HG03039 (cell line): ENCODE data around the gene PI16.

Experiments used
- ATAC-seq: cut with Tn5 transposase; IDR thresholded peaks from one replicate; pipeline ENCODE4 v1.9.1; 2021; ENCODE audit warnings: mild to moderate bottlenecking, moderate library complexity; ENCODE audit not compliant: unreplicated experiment

The PI16 gene, protein sequence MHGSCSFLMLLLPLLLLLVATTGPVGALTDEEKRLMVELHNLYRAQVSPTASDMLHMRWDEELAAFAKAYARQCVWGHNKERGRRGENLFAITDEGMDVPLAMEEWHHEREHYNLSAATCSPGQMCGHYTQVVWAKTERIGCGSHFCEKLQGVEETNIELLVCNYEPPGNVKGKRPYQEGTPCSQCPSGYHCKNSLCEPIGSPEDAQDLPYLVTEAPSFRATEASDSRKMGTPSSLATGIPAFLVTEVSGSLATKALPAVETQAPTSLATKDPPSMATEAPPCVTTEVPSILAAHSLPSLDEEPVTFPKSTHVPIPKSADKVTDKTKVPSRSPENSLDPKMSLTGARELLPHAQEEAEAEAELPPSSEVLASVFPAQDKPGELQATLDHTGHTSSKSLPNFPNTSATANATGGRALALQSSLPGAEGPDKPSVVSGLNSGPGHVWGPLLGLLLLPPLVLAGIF

DNA sequence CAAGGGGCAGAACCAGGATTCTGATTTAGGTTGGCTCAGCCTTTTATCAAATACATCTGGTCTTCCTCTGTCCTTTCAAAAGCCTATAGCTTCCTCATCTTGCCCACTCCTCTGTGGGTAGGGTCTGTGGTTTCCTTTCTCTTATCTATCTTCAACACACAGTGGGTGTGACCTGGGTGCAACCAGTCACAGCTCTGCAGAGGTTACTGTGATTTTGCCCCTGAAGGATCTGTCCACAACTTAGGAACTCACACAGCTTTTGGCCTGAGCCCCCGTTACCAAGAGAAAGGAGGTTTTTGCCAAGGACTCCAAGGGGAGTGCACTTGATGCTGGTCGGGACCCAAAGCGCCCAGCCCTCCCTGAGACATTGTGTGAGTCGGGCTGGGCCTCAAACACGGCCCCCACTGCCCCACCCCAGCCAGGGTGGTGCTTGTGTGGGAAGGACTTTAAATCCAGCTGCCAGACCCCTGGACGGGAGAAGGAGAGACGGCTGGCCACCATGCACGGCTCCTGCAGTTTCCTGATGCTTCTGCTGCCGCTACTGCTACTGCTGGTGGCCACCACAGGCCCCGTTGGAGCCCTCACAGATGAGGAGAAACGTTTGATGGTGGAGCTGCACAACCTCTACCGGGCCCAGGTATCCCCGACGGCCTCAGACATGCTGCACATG, at the start of gene PI16:
TSS of gene PI16 (plus strand) at position 477 of the 670 bp plus-strand sequence. CDS start at position 500, 23 bp downstream.
- no peak for ATAC-seq

DNA sequence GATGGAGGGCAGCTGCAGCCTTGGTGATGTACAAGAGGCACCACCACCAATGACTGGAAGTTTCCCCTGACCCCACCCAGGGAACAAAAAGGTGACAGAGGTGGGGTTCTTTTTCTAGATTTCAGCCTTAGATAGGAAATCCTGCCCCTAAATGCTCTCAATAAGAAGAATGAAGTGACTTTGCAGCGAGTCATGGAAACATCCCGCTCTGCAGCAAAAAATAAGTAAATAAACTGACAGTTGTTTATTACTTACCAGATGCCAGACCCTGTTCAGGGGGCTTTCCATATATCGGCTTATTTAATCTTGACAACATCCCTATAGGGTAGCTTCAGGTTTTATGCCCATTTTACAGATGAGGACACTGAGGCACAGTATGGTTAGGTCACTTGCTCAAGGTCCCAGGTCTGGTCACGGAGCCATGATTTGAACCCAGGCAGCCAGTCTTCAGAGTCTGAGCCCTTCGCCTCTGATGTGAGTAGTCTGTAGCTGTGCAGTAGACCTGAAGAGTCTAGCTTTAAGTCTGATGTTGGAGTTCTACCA, 49.6 kb upstream of the PI16 start:
- ATAC-seq = no peak

DNA sequence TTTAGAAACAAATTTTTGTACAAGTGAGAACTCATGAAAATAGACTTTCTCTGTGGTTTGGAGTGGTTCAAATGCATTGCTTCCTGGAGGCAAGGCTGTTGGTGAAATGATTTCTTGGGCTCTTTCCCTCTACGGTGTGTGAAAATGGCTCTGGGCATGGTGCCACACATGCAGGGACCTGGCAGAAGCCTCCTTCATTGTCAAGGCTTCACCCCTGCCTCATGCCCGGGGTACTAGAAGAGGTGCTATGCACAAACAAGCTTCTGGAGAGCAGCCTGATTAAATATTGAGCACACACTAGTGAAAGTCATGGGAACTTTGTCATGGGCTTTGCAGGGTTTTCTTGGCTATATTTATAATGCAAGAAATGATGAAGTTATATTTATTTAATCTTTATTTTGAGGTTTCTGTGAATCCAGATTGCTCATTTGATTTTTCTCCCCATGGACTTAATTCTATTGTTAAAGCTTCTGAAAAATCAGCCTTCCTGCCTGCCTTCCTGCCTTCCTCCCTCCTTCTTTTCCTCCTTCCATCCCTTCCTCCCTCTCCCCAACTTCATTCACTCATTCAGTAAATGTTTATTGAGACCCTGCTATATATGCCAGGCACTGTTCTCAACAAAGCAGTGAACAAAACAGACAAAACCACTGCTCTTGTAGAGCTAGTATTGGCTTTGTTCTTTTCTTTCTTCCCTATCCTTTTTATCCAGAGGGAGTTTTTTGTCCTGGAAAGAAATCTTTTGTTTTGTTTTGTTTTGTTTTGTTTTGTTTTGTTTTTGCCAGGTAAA, 47.8 kb upstream of the PI16 start:
- ATAC-seq = no peak

DNA sequence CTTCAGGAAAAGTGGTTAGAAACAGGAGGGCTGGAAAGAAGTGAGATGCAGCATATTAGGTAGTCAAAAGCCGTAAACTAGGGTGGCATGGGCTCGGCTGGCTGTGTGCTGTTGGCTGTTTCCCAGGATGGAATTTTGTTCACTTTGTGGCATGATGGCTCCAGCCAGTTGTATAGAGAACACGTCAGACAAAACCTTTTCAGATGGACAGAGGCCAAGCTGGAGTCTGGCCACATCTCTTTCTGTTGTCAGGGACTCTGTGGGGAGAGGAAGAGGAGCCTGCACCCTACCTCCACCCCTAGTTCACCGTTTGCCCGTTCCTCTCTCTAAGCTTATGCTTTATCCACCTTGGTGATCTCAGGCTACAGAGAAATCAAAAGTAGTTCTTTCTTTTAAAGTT, 46.8 kb upstream of the PI16 start:
- no peak for ATAC-seq

DNA sequence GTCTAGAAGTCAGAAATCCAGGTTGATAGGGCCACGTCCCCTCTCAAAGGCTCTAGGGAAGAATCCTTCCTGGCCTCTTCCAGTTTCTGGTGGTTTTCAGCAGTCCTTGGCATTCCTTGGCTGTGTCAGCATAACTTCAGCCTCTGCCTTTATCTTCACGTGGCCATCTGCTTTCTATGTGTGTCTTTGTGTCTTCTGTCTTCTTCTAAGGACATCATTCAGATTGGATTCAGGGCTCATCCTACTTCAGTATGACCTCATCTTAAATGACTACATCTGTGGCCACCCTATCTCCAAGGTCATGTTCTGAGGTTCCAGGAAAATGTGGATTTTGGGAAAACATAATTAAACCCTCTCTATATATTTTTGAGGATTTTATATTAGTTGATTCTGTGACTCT, 45.8 kb upstream of the PI16 start:
- ATAC-seq = no peak

DNA sequence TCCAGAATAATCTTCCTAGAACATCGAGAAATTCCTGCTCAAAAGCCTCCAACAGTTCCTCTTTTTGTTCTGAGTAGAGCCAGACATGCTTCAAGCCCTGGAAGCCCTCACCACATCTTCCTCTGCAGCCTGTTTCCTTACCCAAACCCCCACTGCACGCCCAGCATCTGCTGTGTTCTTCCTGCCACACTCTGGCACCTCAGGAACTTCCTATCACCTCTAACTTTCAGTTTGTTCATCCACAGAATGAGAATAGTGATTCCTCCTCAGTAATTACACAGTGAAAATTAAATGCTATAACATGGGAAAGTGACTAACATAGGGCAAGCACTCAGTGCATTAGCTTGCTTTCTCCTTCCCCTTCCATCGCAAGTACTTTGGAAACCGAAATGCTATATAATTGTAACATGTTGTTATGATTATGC, 42.5 kb upstream of the PI16 start:
- ATAC-seq = no peak

DNA sequence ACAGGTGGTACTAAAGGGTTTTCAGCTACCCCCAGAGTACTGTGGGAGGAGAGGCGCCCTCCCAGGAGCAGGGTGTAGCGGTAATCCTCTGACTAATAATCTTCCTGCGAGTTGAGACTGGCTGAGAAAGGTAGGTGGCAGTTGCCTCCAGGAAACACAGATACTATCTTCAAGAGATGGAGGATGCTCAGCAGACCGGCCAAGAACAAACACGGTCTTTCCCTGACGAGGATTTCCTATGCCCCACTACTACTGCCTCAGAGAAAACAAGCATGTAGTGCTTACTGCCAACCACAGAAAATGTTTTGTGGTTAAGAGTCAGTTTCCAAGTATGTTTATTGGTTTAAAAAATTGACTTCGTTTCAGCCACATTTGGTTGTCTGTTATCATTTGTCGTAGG, 42.0 kb upstream of the PI16 start:
- peak; percentile 71 for ATAC-seq

DNA sequence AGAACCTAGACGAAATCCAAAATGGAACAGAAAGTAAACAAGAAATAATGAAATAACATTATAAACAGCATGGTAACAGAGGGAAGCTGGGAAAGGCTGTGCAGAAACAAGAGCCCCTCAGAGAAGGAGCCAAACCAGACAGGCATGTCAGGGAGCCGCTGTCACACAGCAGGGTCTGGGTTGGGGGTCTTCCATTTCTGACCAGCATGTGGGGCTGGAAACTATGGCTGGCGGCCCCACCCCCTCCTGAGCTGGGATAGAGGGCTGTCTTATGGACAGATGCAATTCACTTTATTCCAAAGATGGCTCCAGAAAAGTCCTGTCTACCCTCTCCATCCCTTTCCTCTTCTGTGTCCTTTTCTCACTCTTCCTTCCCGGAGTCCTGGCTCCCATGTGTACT, 41.5 kb upstream of the PI16 start:
- ATAC-seq = no peak

DNA sequence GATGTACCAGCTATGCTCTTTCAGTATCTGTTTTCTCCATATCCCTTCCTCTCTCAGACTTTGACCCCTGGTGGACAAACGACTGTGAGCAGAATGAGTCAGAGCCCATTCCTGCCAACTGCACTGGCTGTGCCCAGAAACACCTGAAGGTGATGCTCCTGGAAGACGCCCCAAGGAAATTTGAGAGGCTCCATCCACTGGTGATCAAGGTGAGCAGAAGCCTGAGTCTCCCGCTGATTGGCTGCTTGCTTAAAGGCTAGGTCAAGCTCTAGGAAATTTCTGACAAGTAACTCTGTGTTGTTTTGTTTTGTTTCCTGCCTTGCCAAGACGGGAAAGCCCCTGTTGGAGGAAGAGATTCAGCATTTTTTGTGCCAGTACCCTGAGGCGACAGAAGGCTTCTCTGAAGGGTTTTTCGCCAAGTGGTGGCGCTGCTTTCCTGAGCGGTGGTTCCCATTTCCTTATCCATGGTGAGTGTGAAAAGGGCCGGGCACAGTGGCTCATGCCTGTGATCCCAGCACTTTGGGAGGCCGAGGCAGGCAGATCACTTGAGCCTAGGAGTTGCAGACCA, 40.2 kb upstream of the PI16 start:
- ATAC-seq = no peak

DNA sequence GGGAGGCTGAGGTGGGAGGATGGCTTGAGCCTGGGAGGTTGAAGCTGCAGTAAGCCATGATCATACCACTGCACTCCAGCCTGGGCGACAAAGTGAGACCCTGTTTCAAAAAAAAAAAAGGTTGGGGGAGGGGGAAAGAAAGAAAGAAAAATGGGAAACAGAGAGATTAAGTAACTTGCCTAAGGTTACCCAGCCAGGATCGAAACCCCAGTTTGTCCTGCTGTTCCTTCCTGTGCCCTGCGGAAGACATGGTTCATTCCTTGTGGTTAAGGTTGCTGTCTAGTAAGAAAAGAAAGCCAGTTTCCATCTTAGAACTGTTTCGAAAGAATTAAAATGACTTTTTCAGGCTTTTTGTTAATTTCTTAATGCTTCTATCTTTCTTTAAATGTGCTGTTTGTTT, 38.9 kb upstream of the PI16 start:
- no peak for ATAC-seq

DNA sequence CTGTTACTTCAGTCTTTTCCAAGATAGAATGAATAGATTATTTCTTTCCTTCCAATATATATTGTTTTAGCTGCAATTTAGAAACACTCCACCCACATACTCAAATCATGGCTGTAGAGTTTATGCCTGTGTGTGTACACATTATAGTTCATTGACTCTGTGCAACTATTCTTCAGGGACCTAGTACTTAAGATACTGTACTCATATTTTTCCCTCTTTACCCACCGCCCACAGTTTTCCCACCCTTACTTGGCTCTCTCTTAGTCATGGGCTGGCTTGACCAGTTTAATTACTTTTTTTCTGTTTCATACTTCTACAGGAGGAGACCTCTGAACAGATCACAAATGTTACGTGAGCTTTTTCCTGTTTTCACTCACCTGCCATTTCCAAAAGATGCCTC, 38.4 kb upstream of the PI16 start:
- no peak for ATAC-seq

DNA sequence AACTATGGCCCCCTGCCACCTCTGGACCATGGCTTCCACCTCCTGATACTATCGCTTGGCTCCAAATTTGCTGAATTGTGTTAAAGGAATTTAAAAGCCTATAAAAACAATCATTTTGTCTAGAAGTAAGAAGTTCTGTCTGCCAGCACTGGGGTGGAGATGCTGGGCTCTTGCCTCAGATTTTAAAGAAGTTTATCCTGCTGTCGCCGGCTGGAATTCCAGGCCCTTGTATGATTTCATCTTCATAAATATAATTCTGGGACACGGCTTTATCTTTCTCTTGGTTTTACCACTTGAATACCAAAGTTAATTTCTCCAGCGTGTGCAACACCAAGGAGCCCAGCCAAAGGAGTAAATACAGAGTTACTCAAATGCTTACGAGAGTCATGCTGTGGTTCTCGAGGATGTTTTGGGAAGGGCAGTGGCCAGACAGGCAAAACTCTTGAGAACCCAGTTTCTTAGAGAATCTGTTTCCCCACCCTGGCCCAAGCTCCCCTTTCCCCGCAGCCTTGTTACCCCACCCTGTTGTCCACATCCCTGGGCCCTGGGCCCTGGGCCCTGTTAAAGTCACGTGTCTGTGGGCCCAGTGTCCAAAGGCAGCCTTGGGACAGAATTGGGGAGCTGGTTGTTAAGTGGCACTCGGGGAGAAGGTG, 36.9 kb upstream of the PI16 start:
- ATAC-seq = no peak

DNA sequence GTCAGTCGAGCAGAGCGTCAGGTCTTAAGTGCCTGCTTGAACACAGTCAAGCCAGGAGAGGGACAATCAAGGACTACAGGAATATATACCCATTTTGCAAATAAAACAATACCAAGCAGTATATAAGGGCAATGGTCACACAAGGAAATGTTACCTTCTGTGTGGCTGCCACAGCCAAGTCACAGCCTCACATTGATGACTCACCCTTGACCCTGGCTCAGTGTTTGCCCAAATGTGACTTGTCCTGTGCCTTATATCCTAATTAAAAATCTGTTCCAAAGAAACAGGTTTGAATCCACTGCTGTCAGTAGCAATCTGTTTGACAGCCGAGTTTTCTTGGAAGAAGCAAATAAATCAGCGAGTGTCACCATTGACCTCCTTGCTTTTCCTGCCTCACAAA, 34.5 kb upstream of the PI16 start:
- no peak for ATAC-seq

DNA sequence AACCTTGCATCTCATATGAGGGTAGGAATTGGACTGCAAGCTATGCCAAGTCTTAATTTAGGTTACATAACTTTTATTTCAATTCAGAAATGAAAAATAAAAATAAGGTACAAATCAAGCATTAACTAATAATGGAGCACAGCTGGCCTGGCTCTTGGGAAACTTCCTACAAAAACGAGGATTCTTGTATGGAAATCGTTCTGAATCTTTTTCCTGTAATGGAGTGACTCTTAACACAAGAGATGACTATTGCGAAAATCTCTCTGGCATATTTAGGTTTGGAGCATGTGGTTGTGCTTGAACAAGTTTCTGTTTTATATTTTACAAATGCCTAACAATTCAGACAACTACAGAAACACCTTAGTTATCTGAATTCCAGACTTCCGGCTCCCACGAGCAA, 34.0 kb upstream of the PI16 start:
- no peak for ATAC-seq

DNA sequence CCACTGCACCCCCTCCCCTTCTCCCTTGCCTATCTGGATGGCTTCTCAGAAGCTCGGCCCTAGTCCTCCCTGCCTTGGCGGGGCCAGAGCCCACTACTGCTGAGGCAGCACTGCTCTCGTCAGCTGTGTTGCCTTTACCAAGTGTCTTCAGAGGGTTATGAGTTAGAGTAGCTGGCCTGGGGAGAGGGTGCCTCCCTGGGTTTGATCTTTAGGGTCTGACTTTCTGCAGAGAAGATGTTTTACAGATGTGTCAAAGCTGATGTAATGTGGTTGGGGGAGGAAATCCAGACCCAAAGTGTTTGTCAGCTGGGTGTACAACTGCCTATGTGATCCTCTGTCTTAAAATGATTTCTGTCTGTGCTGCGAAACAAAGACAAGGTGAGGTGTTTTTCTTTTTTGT, 30.4 kb upstream of the PI16 start:
- ATAC-seq = no peak

DNA sequence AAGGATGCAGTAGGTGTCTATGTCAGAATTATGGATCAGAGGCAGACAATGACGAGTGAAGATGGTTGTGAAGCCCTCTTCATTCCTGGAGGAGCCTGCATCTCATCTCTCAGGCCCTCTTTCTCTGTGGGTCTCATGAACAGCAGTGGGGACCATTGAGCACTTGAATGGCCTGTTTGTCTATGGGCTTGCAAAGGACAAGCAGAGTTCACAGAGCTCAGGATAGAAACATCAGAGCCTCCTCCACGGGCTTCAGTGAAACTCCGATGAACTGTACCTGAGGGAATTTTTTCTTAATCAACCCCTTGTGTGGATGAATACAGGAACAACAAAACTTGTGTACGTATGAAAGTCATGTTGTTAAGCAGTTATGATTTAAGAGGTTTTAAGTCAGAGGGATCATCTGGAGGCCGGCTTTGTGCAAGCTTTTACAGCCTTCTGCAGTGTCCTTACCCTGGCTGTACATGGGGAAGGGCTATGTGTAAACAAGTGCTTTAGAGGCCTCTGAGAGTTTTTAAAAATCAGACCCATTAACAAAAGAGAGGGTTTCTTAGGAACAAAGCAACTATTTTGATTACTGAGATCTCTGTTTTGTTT, 29.7 kb upstream of the PI16 start:
- ATAC-seq = no peak

DNA sequence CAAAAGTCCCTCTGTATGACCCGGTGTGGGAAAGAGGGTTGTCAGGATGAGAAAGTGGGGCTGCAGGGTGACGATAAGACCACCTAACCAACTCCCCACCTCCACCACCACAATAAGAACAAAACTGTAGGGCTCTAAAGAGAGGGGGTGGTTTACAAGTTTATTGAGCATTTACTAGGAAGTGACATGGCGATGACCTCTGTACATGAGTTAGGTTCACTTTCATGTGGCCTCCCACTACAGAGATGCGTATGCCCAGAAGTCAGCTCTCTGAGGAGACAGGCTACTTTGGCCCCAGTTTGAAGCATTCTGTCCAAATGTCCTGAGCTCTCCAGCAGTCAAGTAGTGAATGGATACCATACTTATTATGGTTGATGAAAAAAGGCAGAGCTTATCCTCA, 28.7 kb upstream of the PI16 start:
- ATAC-seq = no peak

DNA sequence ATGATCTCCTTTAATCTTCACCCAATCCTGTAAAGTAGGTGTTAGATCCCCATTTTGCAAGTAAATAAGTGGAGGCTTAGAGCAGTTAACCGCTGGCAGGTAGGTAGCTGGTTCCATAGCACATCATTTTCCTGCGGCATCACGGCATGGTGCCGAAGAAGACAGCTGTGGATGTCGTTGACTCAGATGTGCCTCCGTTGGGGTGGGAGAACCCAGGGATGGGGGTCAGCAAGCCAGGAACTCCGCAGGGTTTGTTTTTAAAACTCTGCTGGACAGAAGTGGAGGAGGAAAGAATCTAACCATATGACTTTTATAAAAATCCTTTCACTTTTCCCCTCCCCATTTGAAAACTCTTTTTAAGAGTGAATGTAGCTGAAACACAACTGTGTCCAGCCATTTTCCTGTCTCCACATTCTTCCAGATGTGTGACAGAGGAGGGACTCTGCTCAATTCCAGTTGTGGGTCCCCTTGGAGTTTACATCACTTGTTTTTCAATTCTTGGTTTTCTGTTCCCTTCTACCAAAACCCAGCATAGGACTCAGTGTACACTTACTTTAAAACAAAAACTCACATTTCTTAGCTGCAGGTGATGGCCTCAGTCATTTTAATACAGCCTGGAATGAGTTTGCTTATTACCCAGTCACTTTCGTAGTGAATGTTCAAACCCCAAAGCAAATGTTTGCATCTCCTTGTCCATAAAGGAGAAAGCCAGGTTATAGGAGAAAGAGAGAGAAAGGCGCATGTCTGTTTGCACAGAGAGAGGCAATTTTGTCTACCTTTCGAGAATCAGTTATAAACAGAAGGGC, 27.6 kb upstream of the PI16 start:
- no peak for ATAC-seq
